Measurements from ENCODE around the gene EYS. TPM values are rescaled to one million over a fixed set of nuclear protein-coding genes. Genes with fewer than 3 reads are reported as not detected.
"Not testable (repeated sequence)": the region's sequence is repeated elsewhere in the genome, so short reads cannot be mapped to it uniquely, and the experiment has no call there.

EYS gene
- total and polyA plus RNA-seq, 2 donors from 2014 or later: not detected

DNA sequence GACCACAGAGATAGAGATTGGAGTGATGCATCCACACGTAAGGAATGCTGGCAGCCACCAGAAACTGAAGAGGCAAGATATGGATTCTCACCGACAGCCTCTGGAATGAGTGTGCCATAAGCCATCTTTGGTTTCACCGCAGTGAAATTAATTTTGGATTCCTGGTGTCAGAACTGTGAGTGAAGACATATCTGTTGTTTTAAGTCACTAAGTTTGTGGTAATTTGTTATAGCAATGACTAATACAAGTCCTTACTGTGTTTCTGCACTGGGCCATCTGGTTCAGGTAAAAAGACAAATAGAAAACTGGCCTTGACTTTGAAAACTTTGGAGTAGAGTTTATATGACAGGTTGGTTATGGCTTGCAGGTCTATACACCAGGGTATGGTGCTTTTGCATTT is 1809.6 kb downstream of the EYS start:
- H3K27ac ChIP-seq (ENCODE audit: low read depth in 2 of 2, low read length in 2 of 2): no peak overlapping the region
- no peaks in the 10 kb centered on the region for H3K36me3 ChIP-seq (ENCODE audit: control insufficient read depth in 2 of 3, insufficient read depth in 3 of 3, low read length in 3 of 3)
- no peaks in the 10 kb centered on the region for H3K27me3 ChIP-seq (ENCODE audit: control insufficient read depth, insufficient read depth, low read length)
- intact Hi-C loops (cut with DNase I): no loop called here
- FAIRE-seq (no peak), DNase-seq (no peak)
- H3K4me1 ChIP-seq (ENCODE audit: control insufficient read depth in 2 of 3, insufficient read depth in 2 of 3, low read depth in 1 of 3, low read length in 3 of 3): no peaks in the 10 kb centered on the region
- no peak overlapping the region for H3K4me3 ChIP-seq (ENCODE audit: low read length in 3 of 3)
- TF ChIP-seq, protein P1, sequence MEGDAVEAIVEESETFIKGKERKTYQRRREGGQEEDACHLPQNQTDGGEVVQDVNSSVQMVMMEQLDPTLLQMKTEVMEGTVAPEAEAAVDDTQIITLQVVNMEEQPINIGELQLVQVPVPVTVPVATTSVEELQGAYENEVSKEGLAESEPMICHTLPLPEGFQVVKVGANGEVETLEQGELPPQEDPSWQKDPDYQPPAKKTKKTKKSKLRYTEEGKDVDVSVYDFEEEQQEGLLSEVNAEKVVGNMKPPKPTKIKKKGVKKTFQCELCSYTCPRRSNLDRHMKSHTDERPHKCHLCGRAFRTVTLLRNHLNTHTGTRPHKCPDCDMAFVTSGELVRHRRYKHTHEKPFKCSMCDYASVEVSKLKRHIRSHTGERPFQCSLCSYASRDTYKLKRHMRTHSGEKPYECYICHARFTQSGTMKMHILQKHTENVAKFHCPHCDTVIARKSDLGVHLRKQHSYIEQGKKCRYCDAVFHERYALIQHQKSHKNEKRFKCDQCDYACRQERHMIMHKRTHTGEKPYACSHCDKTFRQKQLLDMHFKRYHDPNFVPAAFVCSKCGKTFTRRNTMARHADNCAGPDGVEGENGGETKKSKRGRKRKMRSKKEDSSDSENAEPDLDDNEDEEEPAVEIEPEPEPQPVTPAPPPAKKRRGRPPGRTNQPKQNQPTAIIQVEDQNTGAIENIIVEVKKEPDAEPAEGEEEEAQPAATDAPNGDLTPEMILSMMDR (IDR thresholded peaks at IDR 0.05; ENCODE audit: borderline replicate concordance, extremely low read depth, insufficient read depth): no peak
- H3K9ac ChIP-seq (ENCODE audit: low read length in 3 of 3): no peak overlapping the region
- no peaks in the 10 kb centered on the region for H3K9me3 ChIP-seq (ENCODE audit: control insufficient read depth in 2 of 3, insufficient read depth in 1 of 3, low read length in 3 of 3)

DNA sequence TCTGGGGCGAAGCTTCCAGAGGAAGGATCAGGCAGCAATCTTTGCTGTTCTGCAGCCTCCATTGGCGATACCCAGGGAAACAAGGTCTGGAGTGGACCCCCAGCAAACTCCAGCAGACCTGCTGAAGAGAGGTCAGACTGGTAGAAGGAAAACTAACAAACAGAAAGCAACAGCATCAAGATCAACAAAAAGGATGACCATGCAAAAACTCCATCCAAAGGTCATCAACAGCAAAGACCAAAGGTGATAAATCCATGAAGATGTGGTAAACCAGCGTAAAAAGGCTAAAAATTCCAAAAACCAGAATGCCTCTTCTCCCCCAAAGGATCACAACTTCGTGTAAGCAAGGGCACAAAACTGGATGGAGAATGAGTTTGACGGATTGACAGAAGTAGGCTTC is 1818.6 kb downstream of the EYS start:
- FAIRE-seq (no peak), DNase-seq (no peak)
- intact Hi-C loops (cut with DNase I): no loop called here
- Histone ChIP-seq H3K27ac (ENCODE audit: low read depth in 2 of 2, low read length in 2 of 2) (no peak overlapping the region), H3K9ac (ENCODE audit: low read length in 3 of 3) (no peak overlapping the region), H3K36me3 (ENCODE audit: control insufficient read depth in 2 of 3, insufficient read depth in 3 of 3, low read length in 3 of 3) (no peaks in the 10 kb centered on the region), H3K4me3 (ENCODE audit: low read length in 3 of 3) (no peak overlapping the region), H3K9me3 (ENCODE audit: control insufficient read depth in 2 of 3, insufficient read depth in 1 of 3, low read length in 3 of 3) (no peaks in the 10 kb centered on the region), H3K4me1 (ENCODE audit: control insufficient read depth in 2 of 3, insufficient read depth in 2 of 3, low read depth in 1 of 3, low read length in 3 of 3) (no peaks in the 10 kb centered on the region), H3K27me3 (ENCODE audit: control insufficient read depth, insufficient read depth, low read length) (no peaks in the 10 kb centered on the region)
- TF ChIP-seq, protein P1 (IDR thresholded peaks at IDR 0.05; ENCODE audit: borderline replicate concordance, extremely low read depth, insufficient read depth): no peak

DNA sequence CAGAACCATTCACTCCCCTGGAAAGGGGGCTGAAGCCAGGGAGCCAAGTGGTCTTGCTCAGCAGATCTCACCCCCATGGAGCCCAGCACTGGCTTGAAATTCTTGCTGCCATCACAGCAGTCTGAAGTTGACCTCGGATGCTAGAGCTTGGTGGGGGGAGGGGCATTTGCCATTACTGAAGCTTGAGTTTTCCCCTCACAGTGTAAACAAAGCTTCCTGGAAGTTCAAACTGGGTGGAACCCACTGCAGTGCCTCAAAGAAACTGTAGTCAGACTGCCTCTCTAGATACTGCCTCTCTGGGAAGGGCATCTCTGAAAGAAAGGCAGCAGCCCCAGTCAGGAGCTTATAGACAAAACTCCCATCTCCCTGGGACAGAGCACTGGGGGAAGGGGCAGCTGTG is 1819.2 kb downstream of the EYS start:
- H3K36me3 ChIP-seq (ENCODE audit: control insufficient read depth in 2 of 3, insufficient read depth in 3 of 3, low read length in 3 of 3); H3K27ac ChIP-seq (ENCODE audit: low read depth in 2 of 2, low read length in 2 of 2); FAIRE-seq; H3K9ac ChIP-seq (ENCODE audit: low read length in 3 of 3); DNase-seq; H3K4me1 ChIP-seq (ENCODE audit: control insufficient read depth in 2 of 3, insufficient read depth in 2 of 3, low read depth in 1 of 3, low read length in 3 of 3); intact Hi-C loops (cut with DNase I); H3K9me3 ChIP-seq (ENCODE audit: control insufficient read depth in 2 of 3, insufficient read depth in 1 of 3, low read length in 3 of 3); H3K4me3 ChIP-seq (ENCODE audit: low read length in 3 of 3); H3K27me3 ChIP-seq (ENCODE audit: control insufficient read depth, insufficient read depth, low read length): not testable (repeated sequence)

GRCh38 chr6:63887002-63887751 is 1819.8 kb downstream of the EYS start:
- Histone ChIP-seq H3K4me1 (ENCODE audit: control insufficient read depth in 2 of 3, insufficient read depth in 2 of 3, low read depth in 1 of 3, low read length in 3 of 3) (no peaks in the 10 kb centered on the region), H3K4me3 (ENCODE audit: low read length in 3 of 3) (no peak overlapping the region), H3K9me3 (ENCODE audit: control insufficient read depth in 2 of 3, insufficient read depth in 1 of 3, low read length in 3 of 3) (no peaks in the 10 kb centered on the region), H3K9ac (ENCODE audit: low read length in 3 of 3) (no peak overlapping the region), H3K27me3 (ENCODE audit: control insufficient read depth, insufficient read depth, low read length) (no peaks in the 10 kb centered on the region), H3K27ac (ENCODE audit: low read depth in 2 of 2, low read length in 2 of 2) (no peak overlapping the region), H3K36me3 (ENCODE audit: control insufficient read depth in 2 of 3, insufficient read depth in 3 of 3, low read length in 3 of 3) (no peaks in the 10 kb centered on the region)
- TF ChIP-seq, protein P1 (IDR thresholded peaks at IDR 0.05; ENCODE audit: borderline replicate concordance, extremely low read depth, insufficient read depth): no peak
- intact Hi-C loops (cut with DNase I): no loop called here
- FAIRE-seq: no peak
- no peak for DNase-seq

All from kidney (tissue), 14 donors.